Naive thymus-derived CD4-positive, alpha-beta T cell (primary cell): Measurements from ENCODE around the gene PHF12. TPM values are rescaled to one million over a fixed set of nuclear protein-coding genes. Genes with fewer than 3 reads are reported as not detected.
A peak's percentile ranks its signal among the peaks of the same experiment; 100 is the strongest.

Experiments used
- ATAC-seq: fragments of 150-1000 bp; cut with Tn5 transposase; 2 replicates; pipeline ENCODE4 v1.10.0; 2021; ENCODE audit warnings: mild to moderate bottlenecking, moderate library complexity
- CTCF ChIA-PET: fragments of 350-600 bp; sonication (Branson Sonifier 250); formaldehyde crosslinking; loops from one replicate; lab custom pipeline; 2021; ENCODE audit warnings: antibody characterized with exemption; lab: Charles Lee
- POLR2A ChIA-PET: fragments of 350-600 bp; sonication (Branson Sonifier 250); formaldehyde crosslinking; loops from one replicate; lab custom pipeline; 2021; ENCODE audit warnings: antibody characterized with exemption, inconsistent platforms; lab: Charles Lee
- DNase-seq, 9 donors: peaks; one replicate each; pipeline versions ENCODE4 v3.0.0 to v3.0.0-alpha.2; 2020 to 2022; ENCODE audit warnings: mixed read lengths in 1 of 9
- H3K27ac ChIP-seq: one replicate; pipeline ENCODE4 v1.7.0; 2013; ENCODE audit warnings: mild to moderate bottlenecking, low read depth, low read length, moderate library complexity
- H3K27me3 ChIP-seq, 2 donors: one replicate each; pipeline ENCODE4 v1.7.0; 2013; ENCODE audit warnings: low read length in 2 of 2, mild to moderate bottlenecking in 2 of 2, moderate library complexity in 2 of 2; ENCODE audit not compliant: control insufficient read depth in 2 of 2, insufficient read depth in 2 of 2
- H3K36me3 ChIP-seq, 3 experiments: 1 replicate in 2 of 3; 2 replicates in 1 of 3; pipeline ENCODE4 v1.7.0; 2013; ENCODE audit warnings: low read length in 3 of 3, mild to moderate bottlenecking in 3 of 3, moderate library complexity in 1 of 3; ENCODE audit not compliant: insufficient read depth in 3 of 3, control insufficient read depth in 2 of 3
- H3K4me1 ChIP-seq, 2 donors: one replicate each; pipeline ENCODE4 v1.7.0; 2013; ENCODE audit warnings: low read length in 2 of 2, mild to moderate bottlenecking in 2 of 2, moderate library complexity in 1 of 2; ENCODE audit not compliant: control insufficient read depth in 2 of 2, insufficient read depth in 2 of 2
- H3K4me3 ChIP-seq: 2 replicates; pipeline ENCODE4 v1.7.0; 2013; ENCODE audit warnings: mild to moderate bottlenecking, low read length
- H3K9me3 ChIP-seq, 3 experiments: 1 replicate in 2 of 3; 2 replicates in 1 of 3; pipeline ENCODE4 v1.7.0; 2013; ENCODE audit warnings: low read length in 3 of 3; ENCODE audit not compliant: control insufficient read depth in 2 of 3
- H3K27ac Mint-ChIP-seq, 9 donors: one replicate each; pipeline ENCODE4 v1.8.0; 2020 to 2022; ENCODE audit warnings: mixed read lengths in 9 of 9, mild to moderate bottlenecking in 8 of 9, moderate library complexity in 5 of 9, inconsistent platforms in 2 of 9
- H3K27me3 Mint-ChIP-seq, 5 donors: one replicate each; pipeline ENCODE4 v1.8.0; 2021 to 2022; ENCODE audit warnings: mixed read lengths in 5 of 5, mild to moderate bottlenecking in 1 of 5
- H3K36me3 Mint-ChIP-seq, 5 donors: one replicate each; pipeline ENCODE4 v1.8.0; 2020 to 2022; ENCODE audit warnings: mixed read lengths in 5 of 5, mild to moderate bottlenecking in 3 of 5, inconsistent platforms in 1 of 5
- H3K4me1 Mint-ChIP-seq, 7 donors: one replicate each; pipeline ENCODE4 v1.8.0; 2020 to 2022; ENCODE audit warnings: mixed read lengths in 7 of 7, mild to moderate bottlenecking in 3 of 7, inconsistent platforms in 1 of 7
- H3K4me3 Mint-ChIP-seq, 10 donors: one replicate each; pipeline ENCODE4 v1.8.0; 2020 to 2022; ENCODE audit warnings: mild to moderate bottlenecking in 10 of 10, mixed read lengths in 10 of 10, moderate library complexity in 6 of 10, inconsistent platforms in 2 of 10
- H3K9me3 Mint-ChIP-seq, 11 donors: one replicate each; pipeline ENCODE4 v1.8.0; 2020 to 2022; ENCODE audit warnings: mixed read lengths in 11 of 11, mild to moderate bottlenecking in 4 of 11, inconsistent platforms in 1 of 11, moderate library complexity in 1 of 11
- intact Hi-C, 2 donors: fragments of 100-400 bp; cut with micrococcal nuclease; formaldehyde crosslinking; loops; one replicate each; pipeline ENCODE4 v1.15.1; 2023
- polyA plus RNA-seq, 2 donors: library from polyadenylated mRNA; unstranded; fragments of 300-500 nt; fragmentation: Illumina TruSeq; gene quantifications; one replicate each; pipeline ENCODE4 v1.2.3, GENCODE V29; 2021
- total RNA-seq, 6 experiments: library from RNA in 5 of 6; stranded (reverse) in 5 of 6; gene quantifications; 1 replicate in 5 of 6; 2 replicates in 1 of 6; pipeline ENCODE4 v1.2.3 and lab custom pipeline; 2021 to 2026

The PHF12 gene
- total and polyA plus RNA-seq, 7 experiments from 2014 or later, result 6.2 to 162 (median 129) TPM

DNA sequence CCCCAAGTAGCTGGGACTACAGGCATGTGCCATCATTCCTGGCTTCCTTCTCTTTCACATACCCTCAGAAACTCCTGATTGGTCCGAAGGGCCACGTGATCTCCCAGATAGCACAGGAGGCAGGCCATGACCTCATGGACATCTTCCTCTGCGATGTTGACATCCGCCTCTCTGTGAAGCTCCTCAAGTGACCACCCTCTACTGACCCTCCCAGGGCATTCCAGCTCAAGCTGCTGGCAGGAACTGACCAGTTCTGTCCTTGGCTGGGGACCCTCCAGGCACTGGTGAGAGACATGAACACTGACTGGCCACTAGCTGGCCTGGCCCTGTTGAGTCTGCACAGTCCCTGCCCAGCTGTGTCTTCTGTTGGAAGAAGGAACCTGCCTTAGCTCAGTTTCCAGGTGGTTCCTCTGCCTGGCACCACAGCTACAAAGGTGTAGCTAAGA, 90.9 kb downstream of the PHF12 start:
- Mint-ChIP-seq H3K36me3 (peaks cover 0 to 18% (median 8%) of the 10 kb centered on the region in 5 donors), H3K27ac (no peak overlapping the region), H3K4me3 (no peak overlapping the region), H3K27me3 (no peaks in the 10 kb centered on the region), H3K9me3 (no peaks in the 10 kb centered on the region), H3K4me1 (peaks cover 0 to 16% (median 6%) of the 10 kb centered on the region in 7 donors)
- ChIA-PET POLR2A (interaction anchor here (0.9 to 1.0 kb wide), 2 partner anchors 11 to 43 kb away, joined by 3 read pairs; no protein-coding TSS in a partner anchor), CTCF (no interaction called here)
- no peaks in the 10 kb centered on the region for H3K9me3 ChIP-seq
- peaks cover 7 to 25% (median 8%) of the 10 kb centered on the region in 3 experiments for H3K36me3 ChIP-seq
- intact Hi-C loops, result no loop called here
- no peak overlapping the region for H3K4me3 ChIP-seq
- no peaks in the 10 kb centered on the region for H3K27me3 ChIP-seq
- ATAC-seq, result no peak
- no peak for DNase-seq
- H3K4me1 ChIP-seq, result peaks cover 3 to 6% of the 10 kb centered on the region in 2 donors
- H3K27ac ChIP-seq, result no peak overlapping the region

DNA sequence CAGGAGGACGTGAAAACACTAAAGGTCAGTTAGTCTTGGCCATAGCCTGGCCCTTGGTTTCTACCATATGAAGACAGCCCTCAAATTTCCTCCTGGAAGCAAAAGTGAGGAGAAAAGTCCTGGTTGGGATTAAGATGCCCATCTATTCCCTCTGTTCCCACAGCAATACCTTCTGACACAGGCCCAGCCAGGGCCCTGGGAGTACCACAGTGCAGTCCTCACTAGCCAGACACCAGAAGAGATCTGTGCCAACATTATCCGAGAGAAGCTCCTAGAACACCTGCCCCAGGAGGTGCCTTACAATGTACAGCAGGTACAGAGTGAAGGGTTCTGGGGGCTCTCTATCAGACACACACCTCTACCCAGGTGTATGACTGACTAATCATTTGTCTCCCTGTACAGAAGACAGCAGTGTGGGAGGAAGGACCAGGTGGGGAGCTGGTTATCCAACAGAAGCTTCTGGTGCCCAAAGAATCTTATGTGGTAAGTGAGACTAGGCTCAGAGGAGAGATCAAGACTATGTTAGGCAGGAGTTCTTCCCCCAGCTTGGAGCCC, 92.4 kb downstream of the PHF12 start:
- no peak for DNase-seq
- Mint-ChIP-seq H3K27ac (peak overlapping the region in 1 of 9 donors; percentile 38), H3K36me3 (peaks cover 0 to 18% (median 8%) of the 10 kb centered on the region in 5 donors), H3K9me3 (no peaks in the 10 kb centered on the region), H3K4me1 (peaks cover 0 to 27% (median 15%) of the 10 kb centered on the region in 7 donors), H3K27me3 (no peaks in the 10 kb centered on the region), H3K4me3 (no peak overlapping the region)
- intact Hi-C loops, result loop anchor here in 1 of 2 donors (10.0 kb wide), 1 partner anchor 214 kb away; the partner anchor contains the start of gene BLTP2
- no peaks in the 10 kb centered on the region for H3K9me3 ChIP-seq
- H3K27me3 ChIP-seq, result no peaks in the 10 kb centered on the region
- H3K4me3 ChIP-seq, result no peak overlapping the region
- ChIA-PET POLR2A (interaction anchor here (0.8 to 2.4 kb wide), 4 partner anchors 10 to 43 kb away, joined by 3 to 10 read pairs (median 5); partner anchors contain the start of gene FAM222B), CTCF (interaction anchor here (0.6 to 0.7 kb wide), 2 partner anchors 9 to 34 kb away, joined by 3 read pairs; no protein-coding TSS in a partner anchor)
- H3K36me3 ChIP-seq, result peaks cover 7 to 25% (median 8%) of the 10 kb centered on the region in 3 experiments
- no peak overlapping the region for H3K27ac ChIP-seq
- H3K4me1 ChIP-seq, result peaks cover 7 to 12% of the 10 kb centered on the region in 2 donors
- ATAC-seq, result no peak

DNA sequence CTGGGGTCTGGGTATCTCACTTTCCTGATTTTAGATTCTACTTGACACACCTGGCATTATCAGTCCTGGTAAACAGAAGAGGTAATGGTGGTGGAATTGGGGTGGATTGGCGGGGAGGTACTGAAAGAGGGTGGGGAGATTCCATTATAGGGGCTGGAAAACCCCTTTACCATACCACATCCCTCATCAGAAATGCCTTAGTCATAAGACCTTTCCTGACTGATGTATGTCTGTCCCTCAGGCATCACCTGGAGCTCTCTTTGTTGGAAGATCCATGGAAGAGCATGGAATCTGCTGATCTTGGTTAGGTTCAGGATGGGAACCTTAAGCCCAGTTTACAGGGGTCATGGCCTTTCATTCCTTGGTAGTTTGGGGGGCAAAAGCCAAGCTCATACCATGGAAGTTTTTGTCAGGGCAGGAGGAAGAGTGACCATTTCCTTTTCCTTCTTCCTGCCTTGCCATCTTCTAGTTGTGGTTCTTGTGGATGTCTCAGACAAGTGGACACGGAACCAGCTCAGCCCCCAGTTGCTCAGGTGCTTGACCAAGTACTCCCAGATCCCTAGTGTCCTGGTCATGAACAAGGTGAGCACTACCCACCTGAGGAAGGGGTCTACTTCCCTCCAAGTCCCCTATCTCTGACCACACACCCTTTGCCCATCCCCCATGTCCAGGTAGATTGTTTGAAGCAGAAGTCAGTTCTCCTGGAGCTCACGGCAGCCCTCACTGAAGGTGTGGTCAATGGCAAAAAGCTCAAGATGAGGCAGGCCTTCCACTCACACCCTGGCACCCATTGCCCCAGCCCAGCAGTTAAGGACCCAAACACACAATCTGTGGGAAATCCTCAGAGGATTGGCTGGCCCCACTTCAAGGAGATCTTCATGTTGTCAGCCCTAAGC, 93.2 kb downstream of the PHF12 start:
- peak overlapping the region in 3 of 10 donors; percentile 34 to 52 (median 49) for H3K4me3 Mint-ChIP-seq

DNA sequence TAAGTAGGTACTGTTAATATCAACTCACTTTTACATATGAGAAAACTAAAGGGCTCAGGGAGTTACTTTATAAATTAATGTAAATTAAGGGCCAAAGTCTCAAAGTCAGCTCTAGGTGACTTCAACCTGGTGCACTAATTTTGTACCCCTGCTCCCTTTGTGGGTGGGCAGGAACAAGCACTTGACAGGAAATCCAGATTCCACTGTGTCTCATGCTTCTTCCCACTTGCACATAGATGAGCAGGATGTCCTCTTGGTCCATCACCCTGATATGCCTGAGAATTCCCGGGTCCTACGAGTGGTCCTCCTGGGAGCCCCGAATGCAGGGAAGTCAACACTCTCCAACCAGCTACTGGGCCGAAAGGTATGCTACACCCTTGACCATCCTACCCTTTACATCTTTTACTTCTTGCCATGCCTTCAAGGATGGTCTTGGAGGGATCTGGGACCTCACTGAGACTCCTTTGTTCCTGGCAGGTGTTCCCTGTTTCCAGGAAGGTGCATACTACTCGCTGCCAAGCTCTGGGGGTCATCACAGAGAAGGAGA, 95.2 kb downstream of the PHF12 start:
- DNase-seq (no peak), ATAC-seq (no peak)
- H3K4me1 ChIP-seq, result peaks cover 7 to 12% of the 10 kb centered on the region in 2 donors
- Mint-ChIP-seq H3K4me1 (peaks cover 0 to 27% (median 11%) of the 10 kb centered on the region in 7 donors), H3K27me3 (no peaks in the 10 kb centered on the region), H3K4me3 (peak overlapping the region; percentile 45 to 100 (median 92)), H3K9me3 (no peaks in the 10 kb centered on the region), H3K27ac (peak overlapping the region in 3 of 9 donors; percentile 63 to 93 (median 90)), H3K36me3 (peaks cover 0 to 18% (median 8%) of the 10 kb centered on the region in 5 donors)
- H3K36me3 ChIP-seq, result peaks cover 7 to 25% (median 8%) of the 10 kb centered on the region in 3 experiments
- CTCF ChIA-PET, result interaction anchor here (0.6 to 1.0 kb wide), 3 partner anchors 18 to 129 kb away, joined by 3 to 5 read pairs (median 4); no protein-coding TSS in a partner anchor
- POLR2A ChIA-PET, result interaction anchor here (0.8 to 3.8 kb wide), 10 partner anchors 14 to 98 kb away, joined by 3 to 19 read pairs (median 4); partner anchors contain the start of genes DHRS13, FAM222B and FLOT2
- no peak overlapping the region for H3K4me3 ChIP-seq
- H3K27ac ChIP-seq, result no peak overlapping the region
- H3K27me3 ChIP-seq, result no peaks in the 10 kb centered on the region
- intact Hi-C loops, result loop anchor here in 1 of 2 donors (10.0 kb wide), 1 partner anchor 211 kb away; the partner anchor contains the start of gene BLTP2
- H3K9me3 ChIP-seq, result no peaks in the 10 kb centered on the region

More for the DNA sequence above, 93.2 kb downstream of the PHF12 start:
- ChIA-PET POLR2A (interaction anchor here (0.8 to 2.4 kb wide), 4 partner anchors 16 to 132 kb away, joined by 3 to 10 read pairs (median 5); partner anchors contain the start of gene FAM222B), CTCF (no interaction called here)
- peaks cover 0 to 18% (median 8%) of the 10 kb centered on the region in 5 donors for H3K36me3 Mint-ChIP-seq
- DNase-seq (no peak), ATAC-seq (no peak)
- no peaks in the 10 kb centered on the region for H3K27me3 Mint-ChIP-seq
- no peaks in the 10 kb centered on the region for H3K9me3 ChIP-seq
- peaks cover 0 to 27% (median 15%) of the 10 kb centered on the region in 7 donors for H3K4me1 Mint-ChIP-seq
- intact Hi-C loops, result loop anchor here in 1 of 2 donors (10.0 kb wide), 1 partner anchor 213 kb away; the partner anchor contains the start of gene BLTP2
- H3K4me1 ChIP-seq, result peaks cover 7 to 12% of the 10 kb centered on the region in 2 donors
- peaks cover 7 to 25% (median 8%) of the 10 kb centered on the region in 3 experiments for H3K36me3 ChIP-seq
- H3K27ac Mint-ChIP-seq, result peak overlapping the region in 1 of 9 donors; percentile 61
- no peaks in the 10 kb centered on the region for H3K9me3 Mint-ChIP-seq
- no peaks in the 10 kb centered on the region for H3K27me3 ChIP-seq
- no peak overlapping the region for H3K4me3 ChIP-seq
- no peak overlapping the region for H3K27ac ChIP-seq

DNA sequence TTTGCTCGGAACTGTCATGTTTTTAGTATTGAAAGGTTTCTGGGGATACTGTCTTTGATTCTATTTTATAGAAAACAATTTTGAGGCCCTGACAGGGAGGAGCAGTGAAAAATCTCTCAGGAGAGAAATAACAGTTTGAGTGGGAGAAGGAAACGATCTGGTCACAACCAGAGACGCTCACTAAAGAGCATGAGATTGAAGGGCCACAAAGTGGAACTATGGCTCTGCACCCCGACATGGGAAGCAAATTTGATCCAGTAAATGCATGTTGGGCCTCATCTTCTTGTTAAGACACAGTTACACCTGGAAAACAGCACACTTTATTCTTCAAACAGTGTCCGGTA, 96.0 kb downstream of the PHF12 start:
- Mint-ChIP-seq H3K9me3 (no peaks in the 10 kb centered on the region), H3K4me1 (peaks cover 0 to 27% (median 11%) of the 10 kb centered on the region in 7 donors), H3K36me3 (peaks cover 0 to 15% (median 8%) of the 10 kb centered on the region in 5 donors), H3K27me3 (no peaks in the 10 kb centered on the region), H3K4me3 (peak overlapping the region; percentile 90 to 100 (median 94)), H3K27ac (peak overlapping the region; percentile 85 to 94 (median 90))
- Histone ChIP-seq H3K27ac (peak overlapping the region; percentile 82), H3K27me3 (no peaks in the 10 kb centered on the region), H3K4me3 (peak overlapping the region; percentile 86), H3K9me3 (no peaks in the 10 kb centered on the region), H3K4me1 (peaks cover 7 to 12% of the 10 kb centered on the region in 2 donors), H3K36me3 (peaks cover 4 to 20% (median 7%) of the 10 kb centered on the region in 3 experiments)
- ChIA-PET POLR2A (interaction anchor here (0.9 to 3.8 kb wide), 8 partner anchors 16 to 98 kb away, joined by 3 to 19 read pairs (median 4); partner anchors contain the start of genes FLOT2 and PHF12), CTCF (interaction anchor here (0.7 to 1.0 kb wide), 2 partner anchors 48 to 128 kb away, joined by 3 to 5 read pairs; partner anchors contain the start of gene DHRS13)
- intact Hi-C loops, result loop anchor here (1.0 to 10.0 kb wide), 4 partner anchors 15 to 211 kb away; partner anchors contain the start of genes BLTP2 (in 1 of the 2) and RPL23A (in 1 of the 2)
- no peak for DNase-seq
- ATAC-seq, result no peak
